NCI-H2171 (cell line): ENCODE results near the gene SMARCB1.
A peak's percentile ranks its signal among the peaks of the same experiment; 100 is the strongest.

Experiments used
- DNase-seq: peaks from one replicate; lab custom pipeline; 2025; lab: John Stamatoyannopoulos, UW

The SMARCB1 gene

GRCh38 chr22:23762842-23763578 lies 23.8 kb upstream of the SMARCB1 start, which contains the start of gene C22orf15:
Gene C22orf15 (plus strand): TSS chr22:23762990. CDS start chr22:23763307, 317 bp downstream.
- DNase-seq, result no peak

- DNase-seq, result no peak
Measured at GRCh38 chr22:23763579-23763945, 23.2 kb upstream of the SMARCB1 start.

- no peak for DNase-seq
Measured at GRCh38 chr22:23763954-23764353, 22.8 kb upstream of the SMARCB1 start.

- DNase-seq, result no peak
Measured at GRCh38 chr22:23764899-23765881, 21.6 kb upstream of the SMARCB1 start.

- DNase-seq, result no peak
Measured at GRCh38 chr22:23767303-23767672, 19.5 kb upstream of the SMARCB1 start.

- peak; percentile 80 for DNase-seq
Measured at GRCh38 chr22:23767673-23768548, 18.9 kb upstream of the SMARCB1 start, which contains the start of gene CHCHD10. Gene CHCHD10 (minus strand): TSS chr22:23767972. CDS start chr22:23767874, 98 bp downstream.

GRCh38 chr22:23769321-23769965 lies 17.3 kb upstream of the SMARCB1 start:
- no peak for DNase-seq

GRCh38 chr22:23772315-23772648 lies 14.5 kb upstream of the SMARCB1 start:
- no peak for DNase-seq

- peak; percentile 61 for DNase-seq
Measured at GRCh38 chr22:23772649-23773473, 13.9 kb upstream of the SMARCB1 start, which contains the start of gene MMP11. Gene MMP11 (plus strand): TSS chr22:23772849. CDS start chr22:23772871, 22 bp downstream.

GRCh38 chr22:23773483-23774113 lies 13.2 kb upstream of the SMARCB1 start:
- no peak for DNase-seq

- DNase-seq, result no peak
Measured at GRCh38 chr22:23774114-23774921, 12.4 kb upstream of the SMARCB1 start.

GRCh38 chr22:23774922-23775436 lies 11.8 kb upstream of the SMARCB1 start:
- DNase-seq, result no peak

- DNase-seq, result no peak
Measured at GRCh38 chr22:23775779-23776375, 10.9 kb upstream of the SMARCB1 start.

- DNase-seq, result peak; percentile 72
Measured at GRCh38 chr22:23777776-23778576, 8.8 kb upstream of the SMARCB1 start.

GRCh38 chr22:23778577-23778900 lies 8.2 kb upstream of the SMARCB1 start:
- no peak for DNase-seq

- no peak for DNase-seq
Measured at GRCh38 chr22:23779083-23779482, 7.7 kb upstream of the SMARCB1 start.

GRCh38 chr22:23779731-23780130 lies 7.0 kb upstream of the SMARCB1 start:
- DNase-seq, result no peak
